Suprapubic skin (tissue), 4 donors: Measurements from ENCODE around the gene KMT2B. TPM values are rescaled to one million over a fixed set of nuclear protein-coding genes. Genes with fewer than 3 reads are reported as not detected.
"Not testable (repeated sequence)": the region's sequence is repeated elsewhere in the genome, so short reads cannot be mapped to it uniquely, and the experiment has no call there.

Experiments used
- DNase-seq, 2 donors: peaks; one replicate each; pipeline ENCODE4 v3.0.0-alpha.2; 2019; ENCODE audit warnings: low spot score in 2 of 2
- H3K27ac ChIP-seq: fragments of 200-600 bp; sonication (generic); one replicate; pipeline ENCODE4 v1.5.1; 2019
- H3K27me3 ChIP-seq: fragments of 200-600 bp; sonication (generic); one replicate; pipeline ENCODE4 v1.5.1; 2019
- H3K36me3 ChIP-seq: fragments of 200-600 bp; sonication (generic); one replicate; pipeline ENCODE4 v1.5.1; 2019
- H3K4me1 ChIP-seq: fragments of 200-600 bp; sonication (generic); one replicate; pipeline ENCODE4 v1.5.1; 2019
- H3K4me3 ChIP-seq: fragments of 200-600 bp; sonication (generic); one replicate; pipeline ENCODE4 v1.5.1; 2019; ENCODE audit warnings: mild to moderate bottlenecking
- H3K9me3 ChIP-seq: fragments of 200-600 bp; sonication (generic); one replicate; pipeline ENCODE4 v1.5.1; 2019
- EP300 ChIP-seq: sonication (generic); formaldehyde crosslinking; IDR thresholded peaks from one replicate; pipeline ENCODE4 v1.6.1; 2017; ENCODE audit warnings: antibody characterized with exemption
- POLR2A ChIP-seq, 2 donors: fragments of 450-650 bp; IDR thresholded peaks; one replicate each; pipeline ENCODE4 v1.6.1; 2017; ENCODE audit warnings: antibody characterized with exemption in 2 of 2, mild to moderate bottlenecking in 2 of 2, moderate library complexity in 2 of 2
- POLR2AphosphoS5 ChIP-seq, 3 donors: sonication (generic); formaldehyde crosslinking; IDR thresholded peaks; one replicate each; pipeline ENCODE4 v1.6.1; 2017; ENCODE audit warnings: antibody characterized with exemption in 3 of 3
- WGBS: methylation state at CpG from one replicate; pipeline ENCODE4 v1.1.5; 2018; 5-methylcytosine and 5-hydroxymethylcytosine counted together
- total RNA-seq, 4 donors: library from RNA; depleted of rRNA; stranded (reverse); fragments of >200 nt; gene quantifications; one replicate each; pipeline ENCODE4 v1.1.0, GENCODE V29; 2016
- TF ChIP-seq, protein P1 (sequence below), 2 donors: fragments of 200-600 bp in 1 of 2; fragments of 450-650 bp in 1 of 2; sonication (generic) in 1 of 2; IDR thresholded peaks; one replicate each; pipeline ENCODE4 v1.5.1; 2016 to 2019; ENCODE audit warnings: antibody characterized with exemption in 2 of 2, mild to moderate bottlenecking in 1 of 2, moderate library complexity in 1 of 2

KMT2B gene
- total RNA-seq, 4 donors from 2014 or later, result 31.2 to 66.8 (median 45.2) TPM

DNA sequence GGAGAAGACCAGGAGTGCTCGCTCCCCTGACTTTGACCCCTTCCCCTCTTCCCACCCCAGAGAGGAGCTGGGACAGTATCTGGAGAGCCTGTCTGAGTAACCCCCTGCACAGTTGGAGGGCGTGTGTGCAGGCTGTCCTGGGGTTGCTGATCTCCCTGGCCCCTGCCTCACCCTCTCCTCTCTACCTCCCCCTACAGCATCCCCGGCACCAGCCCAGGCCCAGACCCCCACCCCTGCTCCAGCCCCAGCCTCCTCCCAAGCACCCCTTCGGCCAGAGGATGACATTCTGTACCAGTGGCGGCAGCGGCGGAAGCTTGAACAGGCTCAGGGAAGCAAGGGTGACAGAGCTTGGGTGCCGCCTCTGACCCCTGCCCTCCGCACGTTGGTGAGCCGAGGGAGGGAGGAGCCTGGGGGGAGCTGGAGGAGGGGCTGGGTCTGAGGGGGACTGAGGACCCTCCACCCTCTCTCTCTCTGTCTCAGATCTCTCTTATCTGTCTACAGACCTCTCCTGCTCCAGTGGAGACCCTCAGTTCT, 48.8 kb downstream of the KMT2B start:
- no peaks in the 10 kb centered on the region for H3K27me3 ChIP-seq
- no peak overlapping the region for H3K27ac ChIP-seq
- H3K9me3 ChIP-seq, result no peaks in the 10 kb centered on the region
- 85% methylated on average over 2 of the region's 11 CpGs for WGBS
- no peaks in the 10 kb centered on the region for H3K4me1 ChIP-seq
- peaks cover 57% of the 10 kb centered on the region for H3K36me3 ChIP-seq
- no peak for TF ChIP-seq POLR2AphosphoS5 (IDR thresholded peaks at IDR 0.05)
- no peak for TF ChIP-seq POLR2A (IDR thresholded peaks at IDR 0.05)
- TF ChIP-seq EP300, result no peak
- TF ChIP-seq, protein P1, sequence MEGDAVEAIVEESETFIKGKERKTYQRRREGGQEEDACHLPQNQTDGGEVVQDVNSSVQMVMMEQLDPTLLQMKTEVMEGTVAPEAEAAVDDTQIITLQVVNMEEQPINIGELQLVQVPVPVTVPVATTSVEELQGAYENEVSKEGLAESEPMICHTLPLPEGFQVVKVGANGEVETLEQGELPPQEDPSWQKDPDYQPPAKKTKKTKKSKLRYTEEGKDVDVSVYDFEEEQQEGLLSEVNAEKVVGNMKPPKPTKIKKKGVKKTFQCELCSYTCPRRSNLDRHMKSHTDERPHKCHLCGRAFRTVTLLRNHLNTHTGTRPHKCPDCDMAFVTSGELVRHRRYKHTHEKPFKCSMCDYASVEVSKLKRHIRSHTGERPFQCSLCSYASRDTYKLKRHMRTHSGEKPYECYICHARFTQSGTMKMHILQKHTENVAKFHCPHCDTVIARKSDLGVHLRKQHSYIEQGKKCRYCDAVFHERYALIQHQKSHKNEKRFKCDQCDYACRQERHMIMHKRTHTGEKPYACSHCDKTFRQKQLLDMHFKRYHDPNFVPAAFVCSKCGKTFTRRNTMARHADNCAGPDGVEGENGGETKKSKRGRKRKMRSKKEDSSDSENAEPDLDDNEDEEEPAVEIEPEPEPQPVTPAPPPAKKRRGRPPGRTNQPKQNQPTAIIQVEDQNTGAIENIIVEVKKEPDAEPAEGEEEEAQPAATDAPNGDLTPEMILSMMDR (IDR thresholded peaks at IDR 0.05), result no peak
- no peak overlapping the region for H3K4me3 ChIP-seq
- no peak for DNase-seq

DNA sequence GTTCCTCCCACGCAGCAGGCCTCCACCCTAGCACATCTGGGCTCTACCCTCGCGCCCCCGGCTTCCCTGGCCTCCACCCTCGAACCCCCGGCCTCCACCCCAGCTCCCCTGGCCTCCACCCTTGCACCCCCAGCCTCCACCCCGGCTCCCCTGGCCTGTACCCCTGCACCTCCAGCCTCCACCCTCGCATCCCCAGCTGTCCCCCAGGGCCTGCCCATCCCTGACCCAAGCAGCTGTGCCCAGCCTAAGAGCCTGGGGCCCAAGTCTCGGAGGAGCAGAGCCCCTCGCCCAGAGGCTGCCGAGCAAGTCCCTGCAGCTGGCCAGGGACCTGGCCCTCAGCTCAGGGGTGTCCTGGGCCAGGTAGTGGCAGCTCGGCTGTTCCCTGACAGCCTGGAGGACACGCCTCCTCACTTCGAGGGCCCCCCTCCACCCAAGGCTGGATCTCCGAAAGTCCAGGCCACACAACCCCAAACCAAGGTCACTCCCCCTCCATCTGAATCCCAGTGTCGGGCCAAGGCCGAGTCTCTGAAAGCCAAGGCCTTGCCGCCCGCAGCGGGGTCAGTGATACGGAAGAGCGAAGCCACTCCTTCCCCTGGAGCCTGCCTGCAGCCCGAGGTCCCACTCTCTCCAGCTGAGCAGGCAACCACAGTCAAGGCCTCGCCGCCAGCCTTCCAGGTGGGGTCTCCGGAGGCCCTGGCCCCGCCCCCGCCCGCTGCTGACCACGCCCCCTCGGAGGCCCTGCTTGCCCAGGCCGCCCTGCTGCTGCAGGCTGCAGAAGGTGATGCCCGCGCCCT, 49.7 kb downstream of the KMT2B start:
- peaks cover 49% of the 10 kb centered on the region for H3K36me3 ChIP-seq
- H3K4me1 ChIP-seq, result no peaks in the 10 kb centered on the region
- DNase-seq, result no peak
- no peak overlapping the region for H3K27ac ChIP-seq
- H3K27me3 ChIP-seq, result no peaks in the 10 kb centered on the region
- H3K9me3 ChIP-seq, result no peaks in the 10 kb centered on the region
- WGBS, result 83% methylated on average over 8 of the region's 34 CpGs
- TF ChIP-seq POLR2AphosphoS5 (IDR thresholded peaks at IDR 0.05) (no peak), EP300 (no peak), POLR2A (IDR thresholded peaks at IDR 0.05) (no peak)
- TF ChIP-seq, protein P1 (IDR thresholded peaks at IDR 0.05), result no peak
- no peak overlapping the region for H3K4me3 ChIP-seq

DNA sequence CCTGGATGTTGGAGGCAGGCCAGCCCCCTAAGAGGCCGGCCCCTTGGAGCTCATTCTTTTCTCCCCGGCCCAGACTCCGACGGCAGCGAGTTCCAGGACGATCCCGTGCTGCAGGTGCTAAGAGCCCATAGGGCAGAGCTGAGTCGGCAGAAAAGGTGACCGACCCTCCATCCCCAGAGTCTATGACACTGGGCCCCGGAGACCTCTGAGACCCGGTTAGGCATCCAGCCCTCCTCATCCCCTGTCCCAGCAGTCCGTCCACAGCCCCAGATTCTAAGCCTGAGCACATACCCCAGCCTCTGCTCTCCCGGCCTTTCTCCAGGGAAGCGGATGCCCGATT, 50.2 kb downstream of the KMT2B start:
- Histone ChIP-seq H3K4me3 (no peak overlapping the region), H3K27ac (no peak overlapping the region), H3K4me1 (no peaks in the 10 kb centered on the region), H3K9me3 (no peaks in the 10 kb centered on the region), H3K36me3 (peaks cover 49% of the 10 kb centered on the region), H3K27me3 (no peaks in the 10 kb centered on the region)
- 91% methylated on average over 4 of the region's 15 CpGs for WGBS
- TF ChIP-seq POLR2AphosphoS5 (IDR thresholded peaks at IDR 0.05), result no peak
- TF ChIP-seq POLR2A (IDR thresholded peaks at IDR 0.05), result no peak
- TF ChIP-seq, protein P1 (IDR thresholded peaks at IDR 0.05), result no peak
- TF ChIP-seq EP300, result no peak
- DNase-seq, result no peak

DNA sequence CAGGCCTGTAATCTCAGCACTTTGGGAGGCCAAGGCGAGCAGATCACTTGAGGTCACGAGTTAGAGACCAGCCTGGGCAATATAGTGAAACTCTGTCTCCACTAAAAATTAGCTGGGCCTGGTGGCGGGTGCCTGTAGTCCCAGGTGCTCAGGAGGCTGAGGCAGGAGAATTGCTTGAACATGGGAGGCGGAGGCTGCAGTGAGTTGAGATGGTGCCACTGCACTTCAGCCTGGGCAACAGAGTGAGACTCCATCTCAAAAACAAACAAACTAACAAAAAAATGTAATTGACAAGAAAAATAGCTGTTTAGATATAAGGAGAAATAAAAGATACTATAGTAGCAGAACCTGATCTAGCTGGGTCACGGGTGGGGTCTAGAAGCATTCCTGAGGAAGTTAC, 54.6 kb downstream of the KMT2B start:
- not testable (repeated sequence) for H3K27ac ChIP-seq, H3K4me3 ChIP-seq, H3K9me3 ChIP-seq, DNase-seq, H3K27me3 ChIP-seq
- H3K36me3 ChIP-seq, result peaks cover 14% of the 10 kb centered on the region
- 88% methylated on average over 5 of the region's 5 CpGs for WGBS
- H3K4me1 ChIP-seq, result peaks cover 18% of the 10 kb centered on the region

DNA sequence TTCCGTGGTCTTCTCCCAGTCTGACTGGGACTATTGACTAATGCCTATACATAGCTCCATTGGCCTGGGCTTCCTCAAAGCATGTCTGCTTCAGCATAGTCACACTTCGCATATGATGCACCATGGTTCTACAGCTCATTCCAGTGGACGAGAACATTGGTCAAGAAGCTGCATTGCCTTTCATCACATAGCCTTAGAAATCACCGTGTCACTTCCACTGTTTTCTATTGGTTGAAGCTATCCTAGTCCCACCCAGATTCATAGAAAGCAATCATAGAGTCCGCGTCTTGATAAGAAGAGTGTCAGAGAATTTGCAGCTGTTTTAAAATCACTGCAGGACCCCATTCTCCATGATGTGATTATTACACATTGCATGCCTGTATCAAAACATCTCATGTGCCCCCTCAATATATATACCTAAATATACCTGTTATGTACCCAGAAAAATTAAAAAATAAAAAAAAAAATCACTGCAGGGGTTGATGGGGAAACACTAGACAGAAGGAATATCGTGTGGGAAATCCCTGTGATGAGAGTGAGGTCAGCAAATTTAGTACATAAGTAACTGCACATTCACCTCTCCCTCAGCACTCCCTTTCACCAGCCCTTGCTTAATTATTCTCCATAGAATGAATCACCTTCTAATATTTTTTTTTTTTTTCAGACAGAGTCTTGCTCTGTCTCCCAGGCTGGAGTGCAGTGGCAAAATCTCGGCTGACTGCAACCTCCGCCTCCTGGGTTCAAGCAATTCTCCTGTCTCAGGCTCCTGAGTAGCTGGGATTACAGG, 55.4 kb downstream of the KMT2B start:
- DNase-seq, result no peak
- Histone ChIP-seq H3K4me1 (peaks cover 18% of the 10 kb centered on the region), H3K36me3 (peaks cover 6% of the 10 kb centered on the region), H3K9me3 (no peaks in the 10 kb centered on the region), H3K27ac (no peak overlapping the region), H3K27me3 (no peaks in the 10 kb centered on the region), H3K4me3 (no peak overlapping the region)
- 59% methylated on average over 9 of the region's 9 CpGs for WGBS
- TF ChIP-seq, protein P1 (IDR thresholded peaks at IDR 0.05), result no peak
- TF ChIP-seq EP300 (no peak), POLR2AphosphoS5 (IDR thresholded peaks at IDR 0.05) (no peak), POLR2A (IDR thresholded peaks at IDR 0.05) (no peak)
